Liver (tissue), 9 donors: Measurements from ENCODE around the gene KLK12. TPM values are rescaled to one million over a fixed set of nuclear protein-coding genes. Genes with fewer than 3 reads are reported as not detected.

Experiments
- DNase-seq: peaks from one replicate; pipeline ENCODE4 v3.0.0-alpha.2; 2017; ENCODE audit warnings: low spot score
- H3K27ac ChIP-seq, 2 donors: one replicate each; pipeline ENCODE4 v1.7.0; 2013; ENCODE audit warnings: inconsistent platforms in 2 of 2, low read length in 2 of 2, control low read depth in 1 of 2, low read depth in 1 of 2, mild to moderate bottlenecking in 1 of 2
- H3K27me3 ChIP-seq, 4 donors: one replicate each; pipeline versions ENCODE4 v1.6.1 to v1.7.0; 2013; ENCODE audit warnings: low read length in 3 of 4, inconsistent platforms in 1 of 4, mild to moderate bottlenecking in 1 of 4, moderate library complexity in 1 of 4; ENCODE audit not compliant: control insufficient read depth in 4 of 4, insufficient read depth in 4 of 4
- H3K36me3 ChIP-seq, 4 donors: one replicate each; pipeline versions ENCODE4 v1.6.1 to v1.7.0; 2013; ENCODE audit warnings: low read length in 3 of 4, mild to moderate bottlenecking in 3 of 4, low read depth in 1 of 4, moderate library complexity in 1 of 4; ENCODE audit not compliant: control insufficient read depth in 4 of 4, insufficient read depth in 3 of 4
- H3K4me1 ChIP-seq, 4 donors: one replicate each; pipeline versions ENCODE4 v1.6.1 to v1.7.0; 2013; ENCODE audit warnings: low read length in 3 of 4, mild to moderate bottlenecking in 3 of 4, moderate library complexity in 1 of 4; ENCODE audit not compliant: control insufficient read depth in 4 of 4, insufficient read depth in 4 of 4
- H3K4me3 ChIP-seq, 3 donors: one replicate each; pipeline versions ENCODE4 v1.6.1 to v1.7.0; 2013; ENCODE audit warnings: low read length in 3 of 3, control low read depth in 1 of 3, low read depth in 1 of 3, mild to moderate bottlenecking in 1 of 3
- H3K9ac ChIP-seq, 2 donors: one replicate each; pipeline ENCODE4 v1.7.0; 2013; ENCODE audit warnings: low read length in 2 of 2, mild to moderate bottlenecking in 2 of 2, moderate library complexity in 2 of 2, control low read depth in 1 of 2, low read depth in 1 of 2
- H3K9me3 ChIP-seq, 4 donors: one replicate each; pipeline versions ENCODE4 v1.6.1 to v1.7.0; 2013; ENCODE audit warnings: low read length in 3 of 4; ENCODE audit not compliant: control insufficient read depth in 4 of 4
- EGR1 ChIP-seq, 2 donors: IDR thresholded peaks; 2 replicates each; pipeline ENCODE4 v1.6.1; 2016 to 2018; ENCODE audit warnings: antibody characterized with exemption in 2 of 2, low read depth in 2 of 2
- FOXA1 ChIP-seq: IDR thresholded peaks from 2 replicates; pipeline ENCODE4 v1.6.1; 2016; ENCODE audit warnings: antibody characterized with exemption
- FOXA2 ChIP-seq: IDR thresholded peaks from 2 replicates; pipeline ENCODE4 v1.6.1; 2016; ENCODE audit warnings: antibody characterized with exemption
- HNF4G ChIP-seq: IDR thresholded peaks from 2 replicates; pipeline ENCODE4 v1.6.1; 2016; ENCODE audit warnings: antibody characterized with exemption
- JUND ChIP-seq, 2 donors: IDR thresholded peaks; 2 replicates each; pipeline ENCODE4 v1.6.1; 2016; ENCODE audit warnings: antibody characterized with exemption in 2 of 2
- NR2F2 ChIP-seq: IDR thresholded peaks from 2 replicates; pipeline ENCODE4 v1.6.1; 2016; ENCODE audit warnings: antibody characterized with exemption
- RAD21 ChIP-seq, 2 donors: IDR thresholded peaks; 2 replicates each; pipeline ENCODE4 v1.6.1; 2016; ENCODE audit warnings: antibody characterized with exemption in 2 of 2, mild to moderate bottlenecking in 2 of 2
- RXRA ChIP-seq, 2 donors: IDR thresholded peaks; 2 replicates each; pipeline ENCODE4 v1.6.1; 2017 to 2018; ENCODE audit warnings: antibody characterized with exemption in 2 of 2, mild to moderate bottlenecking in 1 of 2
- SP1 ChIP-seq: IDR thresholded peaks from 2 replicates; pipeline ENCODE4 v1.6.1; 2018; ENCODE audit warnings: antibody characterized with exemption, mild to moderate bottlenecking
- TAF1 ChIP-seq: conservative IDR thresholded peaks from 2 replicates; pipeline ENCODE4 v1.6.1; 2016; ENCODE audit warnings: antibody characterized with exemption, mild to moderate bottlenecking
- YY1 ChIP-seq: IDR thresholded peaks from 2 replicates; pipeline ENCODE4 v1.6.1; 2016; ENCODE audit warnings: antibody characterized with exemption, mild to moderate bottlenecking
- WGBS: extraction: QIAGEN DNeasy Blood & Tissue Kit; methylation state at CpG from one replicate; pipeline ENCODE4 v1.1.7; 2013; 5-methylcytosine and 5-hydroxymethylcytosine counted together
- polyA plus RNA-seq, 2 donors: library from polyadenylated mRNA; stranded (reverse) in 1 of 2; unstranded in 1 of 2; fragments of 200-250 nt in 1 of 2; fragments of >200 nt in 1 of 2; fragmentation: Nextera tagmentation in 1 of 2; extraction: Ambion mirVana in 1 of 2; gene quantifications; one replicate each; pipeline versions ENCODE4 v1.2.1 to v1.2.3, GENCODE V29; 2013 to 2015
- total RNA-seq, 2 donors: library from RNA; depleted of rRNA; stranded (reverse); fragments of >200 nt; gene quantifications; one replicate each; pipeline ENCODE4 v1.2.3, GENCODE V29; 2014
- TF ChIP-seq, protein P1 (sequence below): IDR thresholded peaks from 2 replicates; pipeline ENCODE4 v1.6.1; 2016; ENCODE audit warnings: antibody characterized with exemption
- TF ChIP-seq, protein P2 (sequence below): IDR thresholded peaks from 2 replicates; pipeline ENCODE4 v1.6.1; 2016; ENCODE audit warnings: antibody characterized with exemption, mild to moderate bottlenecking
- TF ChIP-seq, protein P3 (sequence below): fragments of 150-350 bp; IDR thresholded peaks from 2 replicates; pipeline ENCODE4 v1.5.1; 2017; ENCODE audit warnings: improper control_type of control experiment, low read depth, low read length; ENCODE audit not compliant: missing input control
- TF ChIP-seq, protein P4 (sequence below): IDR thresholded peaks from 2 replicates; pipeline ENCODE4 v1.6.1; 2016; ENCODE audit warnings: antibody characterized with exemption
- donor health status: healthy.
- donor health status: healthy.
- donor health status: healthy.
- donor health status: healthy.
- donor health status: healthy.

The KLK12 gene
- total and polyA plus RNA-seq, 4 donors = not detected

- WGBS = 69% methylated on average over 14 of the region's 14 CpGs
- Histone ChIP-seq H3K9me3 (no peaks in the 10 kb centered on the region), H3K4me1 (no peaks in the 10 kb centered on the region), H3K27me3 (peaks cover 0 to 5% (median 0%) of the 10 kb centered on the region in 4 donors), H3K9ac (no peak overlapping the region), H3K36me3 (no peaks in the 10 kb centered on the region), H3K27ac (no peak overlapping the region), H3K4me3 (no peak overlapping the region)
- TF ChIP-seq YY1 = no peak
- no peak for TF ChIP-seq NR2F2
- TF ChIP-seq, protein P1, sequence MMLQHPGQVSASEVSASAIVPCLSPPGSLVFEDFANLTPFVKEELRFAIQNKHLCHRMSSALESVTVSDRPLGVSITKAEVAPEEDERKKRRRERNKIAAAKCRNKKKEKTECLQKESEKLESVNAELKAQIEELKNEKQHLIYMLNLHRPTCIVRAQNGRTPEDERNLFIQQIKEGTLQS = no peak
- TF ChIP-seq RAD21 (IDR thresholded peaks at IDR 0.05) = no peak
- TF ChIP-seq, protein P2, sequence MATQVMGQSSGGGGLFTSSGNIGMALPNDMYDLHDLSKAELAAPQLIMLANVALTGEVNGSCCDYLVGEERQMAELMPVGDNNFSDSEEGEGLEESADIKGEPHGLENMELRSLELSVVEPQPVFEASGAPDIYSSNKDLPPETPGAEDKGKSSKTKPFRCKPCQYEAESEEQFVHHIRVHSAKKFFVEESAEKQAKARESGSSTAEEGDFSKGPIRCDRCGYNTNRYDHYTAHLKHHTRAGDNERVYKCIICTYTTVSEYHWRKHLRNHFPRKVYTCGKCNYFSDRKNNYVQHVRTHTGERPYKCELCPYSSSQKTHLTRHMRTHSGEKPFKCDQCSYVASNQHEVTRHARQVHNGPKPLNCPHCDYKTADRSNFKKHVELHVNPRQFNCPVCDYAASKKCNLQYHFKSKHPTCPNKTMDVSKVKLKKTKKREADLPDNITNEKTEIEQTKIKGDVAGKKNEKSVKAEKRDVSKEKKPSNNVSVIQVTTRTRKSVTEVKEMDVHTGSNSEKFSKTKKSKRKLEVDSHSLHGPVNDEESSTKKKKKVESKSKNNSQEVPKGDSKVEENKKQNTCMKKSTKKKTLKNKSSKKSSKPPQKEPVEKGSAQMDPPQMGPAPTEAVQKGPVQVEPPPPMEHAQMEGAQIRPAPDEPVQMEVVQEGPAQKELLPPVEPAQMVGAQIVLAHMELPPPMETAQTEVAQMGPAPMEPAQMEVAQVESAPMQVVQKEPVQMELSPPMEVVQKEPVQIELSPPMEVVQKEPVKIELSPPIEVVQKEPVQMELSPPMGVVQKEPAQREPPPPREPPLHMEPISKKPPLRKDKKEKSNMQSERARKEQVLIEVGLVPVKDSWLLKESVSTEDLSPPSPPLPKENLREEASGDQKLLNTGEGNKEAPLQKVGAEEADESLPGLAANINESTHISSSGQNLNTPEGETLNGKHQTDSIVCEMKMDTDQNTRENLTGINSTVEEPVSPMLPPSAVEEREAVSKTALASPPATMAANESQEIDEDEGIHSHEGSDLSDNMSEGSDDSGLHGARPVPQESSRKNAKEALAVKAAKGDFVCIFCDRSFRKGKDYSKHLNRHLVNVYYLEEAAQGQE = no peak
- TF ChIP-seq, protein P3, sequence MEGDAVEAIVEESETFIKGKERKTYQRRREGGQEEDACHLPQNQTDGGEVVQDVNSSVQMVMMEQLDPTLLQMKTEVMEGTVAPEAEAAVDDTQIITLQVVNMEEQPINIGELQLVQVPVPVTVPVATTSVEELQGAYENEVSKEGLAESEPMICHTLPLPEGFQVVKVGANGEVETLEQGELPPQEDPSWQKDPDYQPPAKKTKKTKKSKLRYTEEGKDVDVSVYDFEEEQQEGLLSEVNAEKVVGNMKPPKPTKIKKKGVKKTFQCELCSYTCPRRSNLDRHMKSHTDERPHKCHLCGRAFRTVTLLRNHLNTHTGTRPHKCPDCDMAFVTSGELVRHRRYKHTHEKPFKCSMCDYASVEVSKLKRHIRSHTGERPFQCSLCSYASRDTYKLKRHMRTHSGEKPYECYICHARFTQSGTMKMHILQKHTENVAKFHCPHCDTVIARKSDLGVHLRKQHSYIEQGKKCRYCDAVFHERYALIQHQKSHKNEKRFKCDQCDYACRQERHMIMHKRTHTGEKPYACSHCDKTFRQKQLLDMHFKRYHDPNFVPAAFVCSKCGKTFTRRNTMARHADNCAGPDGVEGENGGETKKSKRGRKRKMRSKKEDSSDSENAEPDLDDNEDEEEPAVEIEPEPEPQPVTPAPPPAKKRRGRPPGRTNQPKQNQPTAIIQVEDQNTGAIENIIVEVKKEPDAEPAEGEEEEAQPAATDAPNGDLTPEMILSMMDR = no peak
- TF ChIP-seq RXRA (IDR thresholded peaks at IDR 0.05) = no peak
- no peak for TF ChIP-seq TAF1
- TF ChIP-seq, protein P4, sequence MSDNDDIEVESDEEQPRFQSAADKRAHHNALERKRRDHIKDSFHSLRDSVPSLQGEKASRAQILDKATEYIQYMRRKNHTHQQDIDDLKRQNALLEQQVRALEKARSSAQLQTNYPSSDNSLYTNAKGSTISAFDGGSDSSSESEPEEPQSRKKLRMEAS = no peak
- no peak for TF ChIP-seq HNF4G
- no peak for TF ChIP-seq FOXA2
- TF ChIP-seq JUND (IDR thresholded peaks at IDR 0.05) = no peak
- no peak for TF ChIP-seq EGR1 (IDR thresholded peaks at IDR 0.05; ENCODE audit: low read depth in 2 of 2)
- TF ChIP-seq SP1 = no peak
- TF ChIP-seq FOXA1 = no peak
- no peak for DNase-seq
These were observed 49.0 kb upstream of the KLK12 start for GRCh38 chr19:51083783-51084182.

- TF ChIP-seq RXRA (IDR thresholded peaks at IDR 0.05) (no peak), NR2F2 (no peak), YY1 (no peak), RAD21 (IDR thresholded peaks at IDR 0.05) (no peak), FOXA1 (no peak)
- TF ChIP-seq, protein P1 = no peak
- DNase-seq = no peak
- H3K27ac ChIP-seq = no peak overlapping the region
- H3K9me3 ChIP-seq = no peaks in the 10 kb centered on the region
- WGBS = 35% methylated on average over 4 of the region's 4 CpGs
- H3K27me3 ChIP-seq = peaks cover 0 to 5% (median 0%) of the 10 kb centered on the region in 4 donors
- no peak overlapping the region for H3K9ac ChIP-seq
- H3K4me3 ChIP-seq = no peak overlapping the region
- H3K4me1 ChIP-seq = no peaks in the 10 kb centered on the region
- H3K36me3 ChIP-seq = no peaks in the 10 kb centered on the region
These were observed 48.4 kb upstream of the KLK12 start for GRCh38 chr19:51083181-51083580.
